Suprapubic skin (tissue), 4 donors: Measurements from ENCODE around the gene PSTPIP1. TPM values are rescaled to one million over a fixed set of nuclear protein-coding genes. Genes with fewer than 3 reads are reported as not detected.

ENCODE experiments used
- DNase-seq, 2 donors: peaks; one replicate each; pipeline ENCODE4 v3.0.0-alpha.2; 2019; ENCODE audit warnings: low spot score in 2 of 2
- H3K27ac ChIP-seq: fragments of 200-600 bp; sonication (generic); one replicate; pipeline ENCODE4 v1.5.1; 2019
- H3K27me3 ChIP-seq: fragments of 200-600 bp; sonication (generic); one replicate; pipeline ENCODE4 v1.5.1; 2019
- H3K36me3 ChIP-seq: fragments of 200-600 bp; sonication (generic); one replicate; pipeline ENCODE4 v1.5.1; 2019
- H3K4me1 ChIP-seq: fragments of 200-600 bp; sonication (generic); one replicate; pipeline ENCODE4 v1.5.1; 2019
- H3K4me3 ChIP-seq: fragments of 200-600 bp; sonication (generic); one replicate; pipeline ENCODE4 v1.5.1; 2019; ENCODE audit warnings: mild to moderate bottlenecking
- H3K9me3 ChIP-seq: fragments of 200-600 bp; sonication (generic); one replicate; pipeline ENCODE4 v1.5.1; 2019
- EP300 ChIP-seq: sonication (generic); formaldehyde crosslinking; IDR thresholded peaks from one replicate; pipeline ENCODE4 v1.6.1; 2017; ENCODE audit warnings: antibody characterized with exemption
- POLR2A ChIP-seq, 2 donors: fragments of 450-650 bp; IDR thresholded peaks; one replicate each; pipeline ENCODE4 v1.6.1; 2017; ENCODE audit warnings: antibody characterized with exemption in 2 of 2, mild to moderate bottlenecking in 2 of 2, moderate library complexity in 2 of 2
- POLR2AphosphoS5 ChIP-seq, 3 donors: sonication (generic); formaldehyde crosslinking; IDR thresholded peaks; one replicate each; pipeline ENCODE4 v1.6.1; 2017; ENCODE audit warnings: antibody characterized with exemption in 3 of 3
- WGBS: methylation state at CpG from one replicate; pipeline ENCODE4 v1.1.5; 2018; 5-methylcytosine and 5-hydroxymethylcytosine counted together
- total RNA-seq, 4 donors: library from RNA; depleted of rRNA; stranded (reverse); fragments of >200 nt; gene quantifications; one replicate each; pipeline ENCODE4 v1.1.0, GENCODE V29; 2016
- TF ChIP-seq, protein P1 (sequence below), 2 donors: fragments of 200-600 bp in 1 of 2; fragments of 450-650 bp in 1 of 2; sonication (generic) in 1 of 2; IDR thresholded peaks; one replicate each; pipeline ENCODE4 v1.5.1; 2016 to 2019; ENCODE audit warnings: antibody characterized with exemption in 2 of 2, mild to moderate bottlenecking in 1 of 2, moderate library complexity in 1 of 2

PSTPIP1 gene
- total RNA-seq, 4 donors from 2014 or later, result 1.9 to 5.9 (median 2.6) TPM

- 54% methylated on average over 4 of the region's 4 CpGs for WGBS
- Histone ChIP-seq H3K27ac (no peak overlapping the region), H3K27me3 (no peaks in the 10 kb centered on the region), H3K36me3 (no peaks in the 10 kb centered on the region), H3K4me3 (no peak overlapping the region), H3K4me1 (peaks cover 5% of the 10 kb centered on the region), H3K9me3 (no peaks in the 10 kb centered on the region)
- TF ChIP-seq EP300, result no peak
- TF ChIP-seq POLR2AphosphoS5 (IDR thresholded peaks at IDR 0.05), result no peak
- no peak for TF ChIP-seq POLR2A (IDR thresholded peaks at IDR 0.05)
- TF ChIP-seq, protein P1, sequence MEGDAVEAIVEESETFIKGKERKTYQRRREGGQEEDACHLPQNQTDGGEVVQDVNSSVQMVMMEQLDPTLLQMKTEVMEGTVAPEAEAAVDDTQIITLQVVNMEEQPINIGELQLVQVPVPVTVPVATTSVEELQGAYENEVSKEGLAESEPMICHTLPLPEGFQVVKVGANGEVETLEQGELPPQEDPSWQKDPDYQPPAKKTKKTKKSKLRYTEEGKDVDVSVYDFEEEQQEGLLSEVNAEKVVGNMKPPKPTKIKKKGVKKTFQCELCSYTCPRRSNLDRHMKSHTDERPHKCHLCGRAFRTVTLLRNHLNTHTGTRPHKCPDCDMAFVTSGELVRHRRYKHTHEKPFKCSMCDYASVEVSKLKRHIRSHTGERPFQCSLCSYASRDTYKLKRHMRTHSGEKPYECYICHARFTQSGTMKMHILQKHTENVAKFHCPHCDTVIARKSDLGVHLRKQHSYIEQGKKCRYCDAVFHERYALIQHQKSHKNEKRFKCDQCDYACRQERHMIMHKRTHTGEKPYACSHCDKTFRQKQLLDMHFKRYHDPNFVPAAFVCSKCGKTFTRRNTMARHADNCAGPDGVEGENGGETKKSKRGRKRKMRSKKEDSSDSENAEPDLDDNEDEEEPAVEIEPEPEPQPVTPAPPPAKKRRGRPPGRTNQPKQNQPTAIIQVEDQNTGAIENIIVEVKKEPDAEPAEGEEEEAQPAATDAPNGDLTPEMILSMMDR (IDR thresholded peaks at IDR 0.05), result no peak
- DNase-seq, result no peak
Measured at GRCh38 chr15:77012868-77013267, 17.9 kb downstream of the PSTPIP1 start.

- peaks cover 5% of the 10 kb centered on the region for H3K4me1 ChIP-seq
- no peak overlapping the region for H3K27ac ChIP-seq
- H3K27me3 ChIP-seq, result no peaks in the 10 kb centered on the region
- no peaks in the 10 kb centered on the region for H3K9me3 ChIP-seq
- 64% methylated on average over 6 of the region's 6 CpGs for WGBS
- no peaks in the 10 kb centered on the region for H3K36me3 ChIP-seq
- DNase-seq, result no peak
- no peak overlapping the region for H3K4me3 ChIP-seq
- no peak for TF ChIP-seq EP300
- TF ChIP-seq, protein P1 (IDR thresholded peaks at IDR 0.05), result no peak
- no peak for TF ChIP-seq POLR2A (IDR thresholded peaks at IDR 0.05)
- no peak for TF ChIP-seq POLR2AphosphoS5 (IDR thresholded peaks at IDR 0.05)
Measured at GRCh38 chr15:77013776-77014131, 18.8 kb downstream of the PSTPIP1 start.

DNA sequence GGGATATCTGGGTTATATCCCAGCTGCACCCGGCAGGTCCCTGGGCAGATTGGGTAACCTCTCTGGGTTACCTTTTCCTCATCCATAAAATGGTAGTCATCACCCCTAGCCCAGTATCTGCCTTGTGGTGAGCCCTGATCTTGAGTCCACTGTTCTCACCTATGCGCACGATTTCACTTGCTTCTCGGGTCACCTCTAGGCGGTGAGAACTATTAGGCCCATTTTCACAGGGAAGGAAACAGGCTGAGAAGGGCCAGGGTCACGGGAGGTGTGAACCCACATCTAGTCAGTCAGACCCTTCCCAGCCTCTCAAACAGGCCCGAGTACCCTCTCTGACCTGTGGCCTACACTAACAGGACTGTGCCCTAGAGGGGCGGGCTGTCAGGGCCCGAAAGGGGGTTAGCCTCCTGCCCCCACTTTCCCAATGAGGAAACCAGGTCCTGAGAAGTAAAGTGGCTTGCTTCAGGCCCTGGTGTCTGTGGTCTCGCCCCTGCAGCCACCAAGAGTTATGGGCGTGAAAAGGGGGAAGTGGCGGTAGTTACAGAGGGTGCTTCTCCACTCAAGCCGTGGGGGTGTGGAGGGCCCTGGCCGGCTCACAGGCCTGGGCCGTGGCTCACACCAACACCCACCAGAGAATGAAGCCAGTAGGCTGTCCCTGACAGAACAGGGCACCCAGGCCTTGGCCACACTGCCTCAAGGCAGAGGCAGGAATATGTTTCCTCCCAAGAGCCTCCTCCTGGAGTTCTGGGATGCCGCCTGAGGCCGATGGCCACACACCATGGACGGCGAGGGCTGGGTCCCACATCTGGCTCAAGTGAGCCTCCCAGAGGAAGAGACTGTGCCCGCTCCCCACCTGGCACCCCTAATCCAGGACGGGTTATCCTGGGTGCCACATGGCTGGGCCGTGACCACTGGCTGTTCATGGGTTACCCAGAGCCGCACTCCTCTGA lies 19.5 kb downstream of the PSTPIP1 start:
- no peaks in the 10 kb centered on the region for H3K27me3 ChIP-seq
- TF ChIP-seq POLR2A (IDR thresholded peaks at IDR 0.05) (no peak), POLR2AphosphoS5 (IDR thresholded peaks at IDR 0.05) (no peak), EP300 (no peak)
- TF ChIP-seq, protein P1 (IDR thresholded peaks at IDR 0.05), result no peak
- H3K36me3 ChIP-seq, result no peaks in the 10 kb centered on the region
- H3K27ac ChIP-seq, result no peak overlapping the region
- no peak overlapping the region for H3K4me3 ChIP-seq
- whole genome bisulfite sequencing, result 87% methylated on average over 17 of the region's 23 CpGs
- H3K9me3 ChIP-seq, result no peaks in the 10 kb centered on the region
- no peak for DNase-seq
- peaks cover 5% of the 10 kb centered on the region for H3K4me1 ChIP-seq

DNA sequence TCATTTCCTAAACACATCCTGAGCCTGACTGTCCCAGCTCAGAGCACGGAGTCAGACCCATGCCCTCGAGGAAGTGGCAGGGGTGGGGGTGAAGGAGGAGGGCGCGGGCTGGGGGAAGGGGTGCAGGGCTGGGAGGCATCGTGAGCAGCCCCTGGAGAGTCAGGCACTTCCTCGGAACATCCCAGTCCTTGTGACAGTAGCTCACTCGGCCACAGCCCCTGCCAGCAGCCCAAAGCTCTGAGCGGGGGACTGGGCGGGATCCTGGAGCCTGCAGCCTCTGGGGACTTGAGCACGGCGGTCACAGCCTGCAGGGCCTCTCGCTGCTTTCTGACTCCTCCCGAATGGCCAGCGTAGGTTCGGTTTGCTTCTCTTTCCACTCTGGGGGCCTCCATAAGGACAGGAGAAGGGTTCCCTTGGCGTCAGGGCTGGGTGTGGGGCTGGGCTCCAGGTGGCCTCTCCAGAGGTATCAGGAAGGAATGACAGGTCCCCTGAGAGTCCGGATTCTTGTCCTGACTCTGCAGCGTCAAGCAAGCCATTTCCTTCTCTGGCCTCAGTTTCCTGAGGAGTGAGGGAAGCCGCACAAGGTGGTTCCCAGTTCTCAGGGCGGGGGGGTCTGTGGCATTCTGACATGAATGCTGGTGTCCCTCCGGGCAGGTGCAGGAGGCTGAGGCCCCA lies 20.9 kb downstream of the PSTPIP1 start:
- H3K36me3 ChIP-seq, result no peaks in the 10 kb centered on the region
- no peak for TF ChIP-seq POLR2A (IDR thresholded peaks at IDR 0.05)
- no peak for TF ChIP-seq EP300
- TF ChIP-seq POLR2AphosphoS5 (IDR thresholded peaks at IDR 0.05), result no peak
- TF ChIP-seq, protein P1 (IDR thresholded peaks at IDR 0.05), result no peak
- peaks cover 5% of the 10 kb centered on the region for H3K4me1 ChIP-seq
- no peak overlapping the region for H3K27ac ChIP-seq
- no peaks in the 10 kb centered on the region for H3K9me3 ChIP-seq
- no peaks in the 10 kb centered on the region for H3K27me3 ChIP-seq
- no peak for DNase-seq
- H3K4me3 ChIP-seq, result no peak overlapping the region
- 60% methylated on average over 21 of the region's 21 CpGs for WGBS

DNA sequence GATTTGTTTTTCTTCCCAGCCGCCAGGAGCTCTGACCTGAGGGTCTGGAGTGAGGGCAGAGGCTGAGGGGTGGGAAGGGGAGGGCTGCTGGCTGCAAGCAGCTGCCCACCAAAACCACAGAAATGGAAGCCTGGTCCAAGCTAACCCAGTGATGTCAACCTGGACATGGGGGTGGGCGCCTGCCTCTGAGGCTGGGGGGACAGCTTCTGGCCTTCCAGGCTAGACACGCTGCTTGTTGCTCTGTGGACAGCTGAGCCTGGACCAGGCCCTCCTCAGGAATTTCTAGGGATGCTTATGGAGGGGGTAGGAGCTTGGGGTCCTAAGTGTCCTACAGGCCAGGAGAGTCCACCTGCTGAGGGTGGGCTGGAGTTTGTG lies 21.4 kb downstream of the PSTPIP1 start:
- Histone ChIP-seq H3K4me1 (peaks cover 5% of the 10 kb centered on the region), H3K4me3 (no peak overlapping the region), H3K27ac (no peak overlapping the region), H3K9me3 (no peaks in the 10 kb centered on the region), H3K27me3 (no peaks in the 10 kb centered on the region), H3K36me3 (no peaks in the 10 kb centered on the region)
- 67% methylated on average over 1 of the region's 3 CpGs for WGBS
- DNase-seq, result no peak
- TF ChIP-seq POLR2AphosphoS5 (IDR thresholded peaks at IDR 0.05) (no peak), POLR2A (IDR thresholded peaks at IDR 0.05) (no peak), EP300 (no peak)
- TF ChIP-seq, protein P1 (IDR thresholded peaks at IDR 0.05), result no peak
